Measurements from ENCODE around the gene ALG13. TPM values are rescaled to one million over a fixed set of nuclear protein-coding genes. Genes with fewer than 3 reads are reported as not detected.
"Not testable (repeated sequence)": the region's sequence is repeated elsewhere in the genome, so short reads cannot be mapped to it uniquely, and the experiment has no call there.

Gene ALG13
- 78.7 TPM for total RNA-seq

- peak; percentile 90 for DNase-seq (ENCODE audit: low spot score)
These were observed at the start of gene ALG13 for GRCh38 chrX:111680988-111681779. ALG13 (plus strand) TSS chrX:111681170; CDS start chrX:111681219, 49 bp downstream.

GRCh38 chrX:111634823-111635729, 45.9 kb upstream of the ALG13 start:
- no peak for DNase-seq (ENCODE audit: low spot score)

- no peak for DNase-seq (ENCODE audit: low spot score)
These were observed 39.0 kb upstream of the ALG13 start for GRCh38 chrX:111641969-111642368.

GRCh38 chrX:111645165-111645564, 35.8 kb upstream of the ALG13 start:
- not testable (repeated sequence) for DNase-seq (ENCODE audit: low spot score)

- DNase-seq (ENCODE audit: low spot score), result no peak
These were observed 35.4 kb upstream of the ALG13 start for GRCh38 chrX:111645607-111646006.

- no peak for DNase-seq (ENCODE audit: low spot score)
These were observed 34.5 kb upstream of the ALG13 start for GRCh38 chrX:111646515-111646914.

- DNase-seq (ENCODE audit: low spot score), result no peak
These were observed 32.2 kb upstream of the ALG13 start for GRCh38 chrX:111648802-111649201.

- no peak for DNase-seq (ENCODE audit: low spot score)
These were observed 31.3 kb upstream of the ALG13 start for GRCh38 chrX:111649638-111650037.

GRCh38 chrX:111650845-111651244, 30.1 kb upstream of the ALG13 start:
- no peak for DNase-seq (ENCODE audit: low spot score)

- DNase-seq (ENCODE audit: low spot score), result no peak
These were observed 28.3 kb upstream of the ALG13 start for GRCh38 chrX:111652719-111653118.

GRCh38 chrX:111661241-111661640, 19.7 kb upstream of the ALG13 start:
- no peak for DNase-seq (ENCODE audit: low spot score)

GRCh38 chrX:111662292-111662691, 18.7 kb upstream of the ALG13 start:
- no peak for DNase-seq (ENCODE audit: low spot score)

GRCh38 chrX:111671668-111672067, 9.3 kb upstream of the ALG13 start:
- no peak for DNase-seq (ENCODE audit: low spot score)

- no peak for DNase-seq (ENCODE audit: low spot score)
These were observed 6.3 kb downstream of the ALG13 start for GRCh38 chrX:111687305-111687704.

- no peak for DNase-seq (ENCODE audit: low spot score)
These were observed 14.4 kb downstream of the ALG13 start for GRCh38 chrX:111695297-111695880.

- no peak for DNase-seq (ENCODE audit: low spot score)
These were observed 38.6 kb downstream of the ALG13 start for GRCh38 chrX:111719426-111720210.

- DNase-seq (ENCODE audit: low spot score), result no peak
These were observed 47.1 kb downstream of the ALG13 start for GRCh38 chrX:111728096-111728495.

- no peak for DNase-seq (ENCODE audit: low spot score)
These were observed 50.4 kb downstream of the ALG13 start for GRCh38 chrX:111731351-111731750.

- no peak for DNase-seq (ENCODE audit: low spot score)
These were observed 55.6 kb downstream of the ALG13 start for GRCh38 chrX:111736571-111736970.

GRCh38 chrX:111742018-111742417, 61.0 kb downstream of the ALG13 start:
- DNase-seq (ENCODE audit: low spot score), result no peak

GRCh38 chrX:111743316-111743715, 62.3 kb downstream of the ALG13 start:
- no peak for DNase-seq (ENCODE audit: low spot score)

- no peak for DNase-seq (ENCODE audit: low spot score)
These were observed 75.5 kb downstream of the ALG13 start for GRCh38 chrX:111756486-111756885.
